Mesenchymal stem cell (in vitro differentiated cells and primary cell): ENCODE data around the gene DMRTA2.

Experiments used
- DNase-seq: peaks from one replicate; pipeline ENCODE4 v3.0.0-alpha.2; 2013
- H2AFZ ChIP-seq: one replicate; pipeline ENCODE4 v1.6.1; 2013; ENCODE audit warnings: low read depth, mild to moderate bottlenecking, control low read depth, inconsistent platforms, low read length, moderate library complexity
- H2AK5ac ChIP-seq: 2 replicates; pipeline ENCODE4 v1.6.1; 2013; ENCODE audit warnings: low read length, moderate library complexity, mild to moderate bottlenecking, inconsistent platforms; ENCODE audit not compliant: severe bottlenecking
- H2BK120ac ChIP-seq: one replicate; pipeline ENCODE4 v1.6.1; 2013; ENCODE audit warnings: low read depth, mild to moderate bottlenecking, inconsistent platforms, low read length, moderate library complexity
- H2BK12ac ChIP-seq, 2 experiments: one replicate each; pipeline ENCODE4 v1.6.1; 2013; ENCODE audit warnings: inconsistent platforms in 2 of 2, low read length in 2 of 2, mild to moderate bottlenecking in 2 of 2, moderate library complexity in 2 of 2, control low read depth in 1 of 2
- H2BK15ac ChIP-seq: one replicate; pipeline ENCODE4 v1.6.1; 2013; ENCODE audit warnings: mild to moderate bottlenecking, low read depth, inconsistent platforms; ENCODE audit not compliant: poor library complexity, severe bottlenecking
- H2BK5ac ChIP-seq: 2 replicates; pipeline ENCODE4 v1.6.1; 2013; ENCODE audit warnings: low read depth, mild to moderate bottlenecking, low read length, control low read depth, inconsistent platforms; ENCODE audit not compliant: poor library complexity, severe bottlenecking
- H3K14ac ChIP-seq, 2 experiments: one replicate each; pipeline ENCODE4 v1.6.1; 2013; ENCODE audit warnings: inconsistent platforms in 2 of 2, low read length in 2 of 2, control low read depth in 1 of 2, mild to moderate bottlenecking in 1 of 2, moderate library complexity in 1 of 2
- H3K18ac ChIP-seq, 2 experiments: one replicate each; pipeline ENCODE4 v1.6.1; 2013; ENCODE audit warnings: inconsistent platforms in 2 of 2, low read length in 2 of 2, control low read depth in 1 of 2, low read depth in 1 of 2, mild to moderate bottlenecking in 1 of 2
- H3K23ac ChIP-seq, 2 experiments: one replicate each; pipeline ENCODE4 v1.6.1; 2013; ENCODE audit warnings: inconsistent platforms in 2 of 2, low read length in 2 of 2, mild to moderate bottlenecking in 2 of 2, moderate library complexity in 2 of 2, control low read depth in 1 of 2
- H3K27ac ChIP-seq: 2 replicates; pipeline ENCODE4 v1.5.1; 2013; ENCODE audit warnings: mild to moderate bottlenecking, moderate library complexity, low read length, control low read depth, inconsistent platforms; ENCODE audit not compliant: poor library complexity, severe bottlenecking
- H3K27me3 ChIP-seq, 2 experiments: 2 replicates each; pipeline versions ENCODE4 v1.6.1 to v1.7.0; 2013; ENCODE audit warnings: low read length in 2 of 2, mild to moderate bottlenecking in 2 of 2, moderate library complexity in 2 of 2, control low read depth in 1 of 2, inconsistent platforms in 1 of 2; ENCODE audit not compliant: control insufficient read depth in 1 of 2, insufficient read depth in 1 of 2
- H3K36me3 ChIP-seq, 2 experiments: 2 replicates each; pipeline versions ENCODE4 v1.6.1 to v1.7.0; 2013; ENCODE audit warnings: low read length in 2 of 2, control low read depth in 1 of 2, inconsistent platforms in 1 of 2, low read depth in 1 of 2, mild to moderate bottlenecking in 1 of 2; ENCODE audit not compliant: insufficient read depth in 2 of 2, control insufficient read depth in 1 of 2
- H3K4ac ChIP-seq, 2 experiments: one replicate each; pipeline ENCODE4 v1.6.1; 2013; ENCODE audit warnings: inconsistent platforms in 2 of 2, low read length in 2 of 2, mild to moderate bottlenecking in 2 of 2, moderate library complexity in 2 of 2, control low read depth in 1 of 2, low read depth in 1 of 2
- H3K4me1 ChIP-seq: 2 replicates; pipeline ENCODE4 v1.6.1; 2013; ENCODE audit warnings: low read depth, low read length, control low read depth; ENCODE audit not compliant: control insufficient read depth, insufficient read depth
- H3K4me2 ChIP-seq: 2 replicates; pipeline ENCODE4 v1.6.1; 2013; ENCODE audit warnings: low read length, mild to moderate bottlenecking, inconsistent platforms; ENCODE audit not compliant: poor library complexity, severe bottlenecking
- H3K4me3 ChIP-seq, 2 experiments: 2 replicates each; pipeline versions ENCODE4 v1.5.1 to v1.7.0; 2013; ENCODE audit warnings: low read length in 2 of 2, mild to moderate bottlenecking in 2 of 2, control low read depth in 1 of 2, low read depth in 1 of 2; ENCODE audit not compliant: insufficient read depth in 1 of 2
- H3K79me1 ChIP-seq: replicated peaks from 2 replicates; pipeline ENCODE4 v1.6.1; 2013; ENCODE audit warnings: mild to moderate bottlenecking, control low read depth, low read length, inconsistent platforms; ENCODE audit not compliant: poor library complexity, severe bottlenecking
- H3K9ac ChIP-seq: 2 replicates; pipeline ENCODE4 v1.7.0; 2013; ENCODE audit warnings: mild to moderate bottlenecking, low read length, moderate library complexity
- H3K9me3 ChIP-seq: 2 replicates; pipeline ENCODE4 v1.7.0; 2013; ENCODE audit warnings: mild to moderate bottlenecking, low read length; ENCODE audit not compliant: control insufficient read depth
- H4K8ac ChIP-seq: one replicate; pipeline ENCODE4 v1.6.1; 2013; ENCODE audit warnings: inconsistent platforms, mild to moderate bottlenecking, low read length, moderate library complexity
- H4K91ac ChIP-seq: one replicate; pipeline ENCODE4 v1.6.1; 2013; ENCODE audit warnings: mild to moderate bottlenecking, low read length, inconsistent platforms
- WGBS: methylation state at CpG from one replicate; pipeline ENCODE4 v1.1.7; 2013; ENCODE audit warnings: mixed read lengths; 5-methylcytosine and 5-hydroxymethylcytosine counted together

DMRTA2 gene

DNA sequence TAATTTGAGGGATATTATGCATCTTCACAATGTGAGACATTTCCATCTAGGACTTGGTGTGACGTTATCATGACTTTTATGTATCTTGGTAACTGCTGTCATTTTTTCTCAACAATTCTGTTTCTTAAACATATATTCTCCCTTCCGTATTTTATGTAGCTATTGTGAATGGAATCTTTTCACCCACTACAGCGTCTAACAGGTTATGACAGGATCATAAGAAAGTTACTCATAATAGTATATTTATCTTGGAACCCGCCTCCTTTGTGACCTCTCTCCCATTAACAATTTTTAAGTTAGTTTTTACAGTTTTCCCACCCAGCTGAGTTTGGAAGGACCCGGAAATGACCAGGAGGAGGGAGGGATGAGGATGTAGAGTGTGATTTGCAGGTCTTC is 6.8 kb upstream of the DMRTA2 start:
- Histone ChIP-seq H3K79me1 (no peaks in the 10 kb centered on the region), H2BK5ac (no peak overlapping the region)

DNA sequence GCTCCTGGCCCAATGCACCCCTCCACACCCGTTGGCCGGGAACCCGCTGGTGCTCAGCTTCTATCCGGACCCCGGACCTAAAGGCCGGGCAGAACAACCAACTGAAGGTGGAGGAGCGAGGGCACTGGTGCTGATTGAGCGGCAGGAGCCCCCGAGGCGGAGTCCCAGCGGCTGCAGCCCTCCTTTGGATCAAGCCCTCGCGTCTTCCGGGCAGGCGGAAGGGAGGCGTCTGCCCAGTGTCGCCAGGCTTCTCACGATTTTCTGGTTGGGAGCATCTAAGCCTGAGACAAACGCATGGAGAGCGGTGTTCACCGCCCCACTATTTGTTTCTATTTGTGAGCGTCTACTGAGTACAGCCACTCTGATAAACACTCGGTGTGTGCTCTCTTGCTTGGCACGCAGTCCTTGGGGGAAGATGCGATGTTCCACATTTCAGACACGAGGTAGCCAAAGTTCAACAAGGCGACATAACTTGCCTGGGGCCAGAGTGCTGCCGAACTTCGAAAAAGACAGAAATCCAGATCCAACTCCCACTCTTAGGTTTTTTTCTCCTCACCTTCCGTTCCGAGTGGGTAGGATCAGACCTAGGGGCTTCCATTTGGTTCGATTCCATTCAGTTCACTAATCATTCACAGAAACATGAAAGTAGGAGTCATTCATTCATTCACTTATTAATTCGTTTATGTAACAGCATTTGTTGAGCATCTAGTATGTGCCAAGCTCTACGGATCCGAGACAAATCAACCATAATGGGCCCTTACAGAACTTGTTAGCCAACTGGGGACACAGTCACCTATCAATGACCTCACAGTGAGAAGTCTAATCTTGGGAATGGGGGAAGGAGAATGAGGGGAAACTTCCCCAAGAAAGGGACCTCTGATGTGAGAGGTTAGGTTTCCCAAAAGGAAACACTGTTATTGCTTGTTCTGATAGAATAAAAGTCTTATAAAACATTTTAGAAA is 4.9 kb upstream of the DMRTA2 start:
- WGBS, result 8% methylated on average over 34 of the region's 35 CpGs

More for the DNA sequence above, 6.8 kb upstream of the DMRTA2 start:
- H2BK15ac ChIP-seq, result no peak overlapping the region
- H2AK5ac ChIP-seq, result no peak overlapping the region
- peaks cover 68 to 84% of the 10 kb centered on the region in 2 experiments for H3K27me3 ChIP-seq
- no peak overlapping the region for H2BK120ac ChIP-seq
- no peak overlapping the region for H4K91ac ChIP-seq
- H2AFZ ChIP-seq, result no peak overlapping the region
- H3K36me3 ChIP-seq, result no peaks in the 10 kb centered on the region
- no peak overlapping the region for H3K27ac ChIP-seq
- H3K9ac ChIP-seq, result peak overlapping the region; percentile 27
- no peak overlapping the region for H3K18ac ChIP-seq
- peak overlapping the region; percentile 49 for H3K4me2 ChIP-seq
- H3K4ac ChIP-seq, result no peak overlapping the region
- WGBS, result 0% methylated on average over 1 of the region's 5 CpGs
- H2BK12ac ChIP-seq, result no peak overlapping the region
- peaks cover 24% of the 10 kb centered on the region for H3K4me1 ChIP-seq
- no peak for DNase-seq
- H3K4me3 ChIP-seq, result peak overlapping the region in 1 of 2 experiments; percentile 66
- H3K14ac ChIP-seq, result no peak overlapping the region
- no peaks in the 10 kb centered on the region for H3K9me3 ChIP-seq
- no peak overlapping the region for H3K23ac ChIP-seq
- no peak overlapping the region for H4K8ac ChIP-seq

GRCh38 chr1:50427086-50427817 is 4.0 kb upstream of the DMRTA2 start:
- Histone ChIP-seq H4K91ac (no peak overlapping the region), H3K4me1 (peaks cover 40% of the 10 kb centered on the region), H3K23ac (no peak overlapping the region), H3K27me3 (peaks cover 86 to 99% of the 10 kb centered on the region in 2 experiments), H4K8ac (no peak overlapping the region), H3K9ac (no peak overlapping the region), H2BK5ac (no peak overlapping the region), H2AFZ (no peak overlapping the region), H3K36me3 (no peaks in the 10 kb centered on the region), H3K27ac (no peak overlapping the region), H3K18ac (no peak overlapping the region), H3K9me3 (no peaks in the 10 kb centered on the region), H3K4me2 (no peak overlapping the region), H2BK120ac (no peak overlapping the region), H2BK12ac (no peak overlapping the region), H2BK15ac (no peak overlapping the region), H2AK5ac (no peak overlapping the region), H3K4me3 (no peak overlapping the region), H3K4ac (no peak overlapping the region), H3K79me1 (no peaks in the 10 kb centered on the region), H3K14ac (no peak overlapping the region)
- WGBS, result 2% methylated on average over 33 of the region's 44 CpGs
- no peak for DNase-seq

More for the DNA sequence above, 4.9 kb upstream of the DMRTA2 start:
- H2AK5ac ChIP-seq, result no peak overlapping the region
- no peak overlapping the region for H3K4me3 ChIP-seq
- no peaks in the 10 kb centered on the region for H3K36me3 ChIP-seq
- H3K4me1 ChIP-seq, result peaks cover 34% of the 10 kb centered on the region
- H2BK120ac ChIP-seq, result no peak overlapping the region
- no peak overlapping the region for H3K4ac ChIP-seq
- H3K27ac ChIP-seq, result no peak overlapping the region
- DNase-seq, result no peak
- no peak overlapping the region for H2BK15ac ChIP-seq
- no peak overlapping the region for H2BK12ac ChIP-seq
- H3K9ac ChIP-seq, result no peak overlapping the region
- peaks cover 86 to 99% of the 10 kb centered on the region in 2 experiments for H3K27me3 ChIP-seq
- H4K8ac ChIP-seq, result no peak overlapping the region
- peak overlapping the region; percentile 63 to 92 for H3K23ac ChIP-seq
- no peaks in the 10 kb centered on the region for H3K79me1 ChIP-seq
- no peak overlapping the region for H3K18ac ChIP-seq
- H2AFZ ChIP-seq, result no peak overlapping the region
- no peak overlapping the region for H4K91ac ChIP-seq
- H2BK5ac ChIP-seq, result no peak overlapping the region
- no peaks in the 10 kb centered on the region for H3K9me3 ChIP-seq
- no peak overlapping the region for H3K14ac ChIP-seq
- no peak overlapping the region for H3K4me2 ChIP-seq

DNA sequence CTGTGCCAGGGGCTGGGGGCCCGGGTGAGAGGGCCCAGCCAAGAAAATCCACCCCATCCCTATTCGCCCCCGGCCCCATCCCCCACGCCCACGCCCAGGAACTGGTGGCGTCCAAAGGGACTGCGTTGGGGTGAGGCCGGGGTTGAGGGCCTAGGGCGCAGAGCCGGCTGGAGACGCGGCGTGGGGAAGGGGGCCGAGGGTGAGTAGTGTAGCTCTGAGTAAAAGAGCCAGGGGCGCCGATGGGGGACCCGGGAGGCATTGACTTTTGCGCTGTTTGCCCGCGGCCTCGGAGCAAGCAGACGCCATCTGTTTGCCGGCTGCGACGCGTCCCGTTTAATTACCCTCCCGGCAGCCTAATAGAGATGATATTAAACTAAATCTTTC is 3.5 kb upstream of the DMRTA2 start:
- Histone ChIP-seq H3K18ac (no peak overlapping the region), H2AK5ac (no peak overlapping the region), H3K23ac (no peak overlapping the region), H4K91ac (no peak overlapping the region), H4K8ac (no peak overlapping the region), H2BK15ac (peak overlapping the region; percentile 23), H3K4me3 (no peak overlapping the region), H3K36me3 (no peaks in the 10 kb centered on the region), H3K27me3 (peaks cover 86 to 99% of the 10 kb centered on the region in 2 experiments), H2BK12ac (no peak overlapping the region), H3K4me1 (peaks cover 40% of the 10 kb centered on the region), H2BK120ac (no peak overlapping the region), H3K4ac (no peak overlapping the region), H3K9me3 (no peaks in the 10 kb centered on the region), H3K27ac (no peak overlapping the region), H3K14ac (no peak overlapping the region), H3K79me1 (no peaks in the 10 kb centered on the region), H2AFZ (no peak overlapping the region), H3K4me2 (no peak overlapping the region), H3K9ac (no peak overlapping the region), H2BK5ac (no peak overlapping the region)
- no peak for DNase-seq
- 1% methylated on average over 18 of the region's 28 CpGs for WGBS
